Measurements from ENCODE around the gene IGSF9.
A peak's percentile ranks its signal among the peaks of the same experiment; 100 is the strongest.
"Not testable (repeated sequence)": the region's sequence is repeated elsewhere in the genome, so short reads cannot be mapped to it uniquely, and the experiment has no call there.

IGSF9 gene

DNA sequence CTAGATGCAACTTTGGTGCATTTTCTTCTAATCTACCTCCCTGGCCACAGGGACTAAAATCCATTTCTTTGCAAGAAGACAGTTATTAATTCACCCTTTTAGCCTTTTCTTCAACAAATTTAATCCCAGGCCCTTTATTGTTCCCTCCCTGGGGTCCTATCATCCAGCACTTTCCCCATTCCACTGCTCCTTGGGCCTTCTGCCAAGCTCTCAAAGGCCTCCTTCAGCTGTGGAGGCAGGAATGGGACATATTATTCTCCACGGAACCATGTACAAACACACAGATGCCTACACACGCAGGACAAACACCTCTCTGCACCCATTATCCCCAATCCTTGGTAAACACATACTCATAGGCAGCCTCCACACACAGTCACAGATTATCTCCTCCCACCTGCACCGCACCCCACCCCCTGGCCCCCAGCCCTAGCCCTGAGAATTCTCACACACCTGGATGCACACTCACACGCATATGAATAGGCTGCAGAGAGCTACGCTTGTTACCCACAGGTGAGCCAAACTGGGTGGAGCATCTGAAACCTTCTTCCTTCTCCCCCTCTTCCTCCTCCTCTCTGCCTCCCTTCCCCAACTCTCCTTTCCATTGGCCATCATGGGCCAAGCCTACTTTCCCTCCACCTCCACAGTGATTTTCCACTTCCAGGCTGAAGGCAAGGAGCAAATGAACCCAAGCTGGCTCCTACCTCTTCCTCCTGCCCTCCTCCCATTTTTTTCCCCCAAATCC is 31.8 kb downstream of the IGSF9 start:
- peaks cover 43% of the 10 kb centered on the region for H3K4me1 ChIP-seq (ENCODE audit: control insufficient read depth, low read depth, low read length)
- no peak overlapping the region for H3K4me3 ChIP-seq (ENCODE audit: low read length)
- H3K9me3 ChIP-seq (ENCODE audit: control insufficient read depth, low read depth, low read length), result no peaks in the 10 kb centered on the region
- no peaks in the 10 kb centered on the region for H3K36me3 ChIP-seq (ENCODE audit: control insufficient read depth, low read depth, low read length)
- peak overlapping the region; percentile 51 for H3K27ac ChIP-seq (ENCODE audit: low read length)
- H3K9ac ChIP-seq (ENCODE audit: low read length), result no peak overlapping the region
- no peaks in the 10 kb centered on the region for H3K27me3 ChIP-seq (ENCODE audit: control insufficient read depth, insufficient read depth, low read length)

DNA sequence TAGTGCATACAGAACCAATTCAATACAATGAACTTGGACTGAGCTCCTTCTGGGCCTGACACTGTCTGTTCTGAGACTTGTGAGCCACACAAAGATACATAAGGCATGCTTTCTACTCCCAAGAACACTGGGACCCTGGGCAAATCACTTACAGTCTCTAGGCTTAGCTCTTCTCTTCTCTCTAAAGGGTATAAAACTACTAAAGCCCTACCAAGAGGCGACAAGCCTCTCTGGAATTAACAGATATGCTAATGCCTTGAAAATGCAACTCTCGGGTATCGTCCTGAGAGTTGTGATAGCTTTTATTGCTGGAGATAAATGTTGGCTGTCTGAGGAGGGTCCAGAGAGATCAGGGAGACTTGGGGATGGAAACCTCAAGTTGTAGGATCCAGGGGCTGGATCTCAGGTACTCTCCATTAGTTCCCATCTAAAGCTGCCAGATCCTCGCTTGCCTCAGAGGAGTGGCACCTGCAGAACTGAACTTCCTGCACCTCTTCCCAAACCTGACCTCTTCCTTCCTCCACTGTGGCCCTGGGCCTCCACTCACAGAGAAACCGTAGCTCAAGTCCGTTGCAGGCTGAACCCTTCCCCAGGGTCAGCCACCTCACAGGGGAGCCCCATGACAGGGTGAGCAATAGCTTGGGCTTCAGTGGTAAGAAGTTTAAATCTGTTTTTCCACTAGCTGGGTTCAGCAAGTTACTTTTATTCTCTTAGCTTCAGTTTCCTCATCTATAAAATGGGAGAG is 33.9 kb downstream of the IGSF9 start:
- Histone ChIP-seq H3K36me3 (ENCODE audit: control insufficient read depth, low read depth, low read length) (no peaks in the 10 kb centered on the region), H3K27ac (ENCODE audit: low read length) (no peak overlapping the region), H3K27me3 (ENCODE audit: control insufficient read depth, insufficient read depth, low read length) (no peaks in the 10 kb centered on the region), H3K4me1 (ENCODE audit: control insufficient read depth, low read depth, low read length) (peaks cover 43% of the 10 kb centered on the region), H3K4me3 (ENCODE audit: low read length) (no peak overlapping the region), H3K9me3 (ENCODE audit: control insufficient read depth, low read depth, low read length) (no peaks in the 10 kb centered on the region), H3K9ac (ENCODE audit: low read length) (no peak overlapping the region)

DNA sequence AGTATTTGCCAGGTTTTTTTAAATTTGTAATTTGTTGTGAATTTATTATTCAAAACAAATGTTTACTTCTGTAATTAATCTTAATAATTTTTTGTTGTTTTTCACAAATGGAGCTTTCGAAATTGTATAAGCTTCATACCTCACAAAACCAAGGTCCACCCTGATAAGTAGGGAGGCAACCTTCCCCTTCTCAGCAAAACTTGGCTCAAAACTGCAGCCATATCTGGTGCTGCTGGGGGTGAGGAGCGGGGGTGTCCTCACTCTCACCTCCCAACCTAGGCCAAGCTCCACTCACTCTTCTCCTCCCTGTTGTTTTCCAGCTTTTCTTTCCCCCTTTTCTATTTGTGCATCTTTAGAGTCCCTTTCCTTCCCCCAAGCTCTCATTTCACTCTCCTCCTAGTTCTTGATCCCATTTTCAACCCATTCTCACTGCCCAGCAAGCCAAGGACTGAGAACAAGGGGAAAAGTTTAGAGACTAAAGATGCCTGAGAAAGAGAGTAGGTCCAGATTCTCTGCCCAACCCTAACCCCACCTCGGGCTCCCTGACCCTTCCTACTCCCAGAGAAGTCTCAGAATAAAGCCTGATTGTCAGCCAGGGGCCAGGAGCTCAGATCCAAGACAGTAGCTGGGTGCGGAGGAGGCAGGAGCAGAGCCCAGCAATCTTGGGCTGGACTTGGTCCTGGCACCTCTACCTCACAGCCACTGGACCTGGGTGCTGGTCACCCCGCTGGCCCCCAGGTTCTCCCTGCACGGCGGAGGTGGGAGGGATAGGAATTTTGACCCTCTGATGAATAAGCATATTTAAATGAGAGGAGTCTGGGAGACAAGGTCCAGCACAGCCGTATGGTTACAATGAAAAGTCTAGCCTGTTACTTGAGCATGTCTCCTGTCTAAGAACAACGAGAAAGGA is 37.1 kb downstream of the IGSF9 start:
- peaks cover 16% of the 10 kb centered on the region for H3K4me1 ChIP-seq (ENCODE audit: control insufficient read depth, low read depth, low read length)

DNA sequence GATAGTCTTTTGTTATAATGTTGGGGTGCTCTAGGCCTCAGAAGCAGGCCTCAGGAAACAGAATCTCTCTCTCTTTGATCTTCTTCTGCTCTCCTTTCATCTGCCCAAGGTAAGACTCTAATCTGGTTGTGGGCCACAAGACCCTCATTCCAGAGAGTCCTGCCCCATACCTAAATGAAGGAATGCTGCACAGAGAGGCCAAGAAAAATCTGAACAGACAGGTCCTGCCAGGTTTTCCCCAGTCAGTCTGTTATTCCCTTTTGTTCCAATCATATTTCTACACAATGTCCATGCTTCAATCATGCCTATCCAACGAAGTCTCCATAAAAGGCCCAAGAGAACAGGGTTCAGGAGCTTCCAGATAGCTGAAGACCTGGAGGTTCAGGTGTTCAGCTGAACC is 38.5 kb downstream of the IGSF9 start:
- peaks cover 14% of the 10 kb centered on the region for H3K4me1 ChIP-seq (ENCODE audit: control insufficient read depth, low read depth, low read length)
- H3K36me3 ChIP-seq (ENCODE audit: control insufficient read depth, low read depth, low read length), result no peaks in the 10 kb centered on the region
- no peak overlapping the region for H3K4me3 ChIP-seq (ENCODE audit: low read length)
- no peaks in the 10 kb centered on the region for H3K9me3 ChIP-seq (ENCODE audit: control insufficient read depth, low read depth, low read length)
- no peak overlapping the region for H3K9ac ChIP-seq (ENCODE audit: low read length)
- H3K27me3 ChIP-seq (ENCODE audit: control insufficient read depth, insufficient read depth, low read length), result no peaks in the 10 kb centered on the region
- H3K27ac ChIP-seq (ENCODE audit: low read length), result no peak overlapping the region

More for the DNA sequence above, 37.1 kb downstream of the IGSF9 start:
- Histone ChIP-seq H3K9ac (ENCODE audit: low read length) (no peak overlapping the region), H3K36me3 (ENCODE audit: control insufficient read depth, low read depth, low read length) (no peaks in the 10 kb centered on the region), H3K27ac (ENCODE audit: low read length) (no peak overlapping the region), H3K9me3 (ENCODE audit: control insufficient read depth, low read depth, low read length) (no peaks in the 10 kb centered on the region), H3K27me3 (ENCODE audit: control insufficient read depth, insufficient read depth, low read length) (no peaks in the 10 kb centered on the region), H3K4me3 (ENCODE audit: low read length) (no peak overlapping the region)

DNA sequence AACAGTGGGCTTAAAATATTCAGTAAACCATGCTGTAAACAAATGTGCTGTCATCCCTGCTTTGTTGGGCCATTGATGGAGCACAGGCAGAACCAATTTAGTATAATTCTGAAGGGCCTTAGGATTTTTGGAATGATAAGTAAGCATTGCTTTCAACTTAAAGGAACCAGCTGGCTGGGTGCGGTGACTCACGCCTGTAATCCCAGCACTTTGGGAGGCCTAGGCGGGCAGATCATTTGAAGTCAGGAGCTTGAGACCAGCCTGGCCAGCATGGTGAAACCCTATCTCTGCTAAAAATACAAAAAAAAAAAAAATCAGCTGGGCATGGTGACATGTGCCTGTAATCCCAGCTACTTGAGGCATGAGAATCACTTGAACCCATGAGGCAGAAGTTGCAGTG is 41.4 kb downstream of the IGSF9 start:
- H3K9me3 ChIP-seq (ENCODE audit: control insufficient read depth, low read depth, low read length); H3K4me1 ChIP-seq (ENCODE audit: control insufficient read depth, low read depth, low read length); H3K9ac ChIP-seq (ENCODE audit: low read length); H3K36me3 ChIP-seq (ENCODE audit: control insufficient read depth, low read depth, low read length); H3K4me3 ChIP-seq (ENCODE audit: low read length); H3K27ac ChIP-seq (ENCODE audit: low read length): not testable (repeated sequence)
- peaks cover 13% of the 10 kb centered on the region for H3K27me3 ChIP-seq (ENCODE audit: control insufficient read depth, insufficient read depth, low read length)

DNA sequence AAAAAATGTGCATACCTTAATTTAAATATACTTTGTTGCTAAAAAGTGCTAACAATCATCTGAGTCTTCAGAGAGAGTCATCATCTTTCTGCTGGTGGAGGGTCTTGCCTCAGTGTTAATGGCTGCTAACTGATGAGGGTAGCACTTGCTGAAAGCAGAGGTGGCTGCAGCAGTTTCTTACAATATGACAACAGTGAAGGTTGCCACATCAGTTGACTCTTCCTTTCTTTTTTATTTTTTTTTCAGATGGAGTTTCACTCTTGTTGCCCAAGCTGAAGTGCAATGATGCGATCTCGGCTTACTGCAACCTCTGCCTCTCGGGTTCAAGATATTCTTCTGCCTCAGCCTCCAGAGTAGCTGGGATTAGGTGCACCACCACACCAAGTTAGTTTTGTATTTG is 42.9 kb downstream of the IGSF9 start:
- Histone ChIP-seq H3K4me3 (ENCODE audit: low read length) (no peak overlapping the region), H3K36me3 (ENCODE audit: control insufficient read depth, low read depth, low read length) (no peaks in the 10 kb centered on the region), H3K9ac (ENCODE audit: low read length) (no peak overlapping the region), H3K27me3 (ENCODE audit: control insufficient read depth, insufficient read depth, low read length) (peaks cover 13% of the 10 kb centered on the region), H3K9me3 (ENCODE audit: control insufficient read depth, low read depth, low read length) (no peaks in the 10 kb centered on the region), H3K27ac (ENCODE audit: low read length) (no peak overlapping the region), H3K4me1 (ENCODE audit: control insufficient read depth, low read depth, low read length) (peaks cover 9% of the 10 kb centered on the region)

DNA sequence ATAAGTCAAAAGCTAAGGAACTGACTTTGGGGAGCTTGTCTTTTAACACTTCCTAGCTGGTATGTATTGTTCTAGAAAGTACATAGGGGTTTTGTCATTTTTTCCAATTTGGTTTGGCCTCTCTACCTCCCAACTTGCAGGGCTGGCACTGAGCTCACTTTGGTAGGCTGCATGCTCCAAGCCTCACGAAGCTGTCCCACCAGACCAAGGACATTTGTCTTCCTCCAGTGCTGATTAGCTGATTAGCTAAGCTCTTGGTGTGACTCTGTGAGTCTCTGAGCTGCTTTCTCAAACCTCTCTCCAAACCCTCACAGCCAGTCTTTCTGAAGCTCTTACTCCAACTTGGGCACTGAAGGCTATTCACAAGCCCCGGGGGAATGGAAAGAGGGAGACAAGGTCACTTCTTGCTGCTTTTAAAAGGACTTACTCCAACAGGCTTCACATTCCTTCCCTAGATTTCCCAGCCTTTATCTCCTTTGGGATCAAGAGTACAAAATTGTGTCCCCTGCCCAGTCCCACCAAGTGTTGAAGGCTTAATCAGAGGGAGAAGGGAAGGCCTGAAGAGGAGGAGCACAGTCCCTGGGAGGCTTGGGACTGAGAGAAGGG is 44.6 kb downstream of the IGSF9 start:
- peak overlapping the region; percentile 61 for H3K4me3 ChIP-seq (ENCODE audit: low read length)
- H3K27ac ChIP-seq (ENCODE audit: low read length), result no peak overlapping the region
- H3K36me3 ChIP-seq (ENCODE audit: control insufficient read depth, low read depth, low read length), result no peaks in the 10 kb centered on the region
- peaks cover 9% of the 10 kb centered on the region for H3K4me1 ChIP-seq (ENCODE audit: control insufficient read depth, low read depth, low read length)
- H3K9ac ChIP-seq (ENCODE audit: low read length), result peak overlapping the region; percentile 42
- peaks cover 13% of the 10 kb centered on the region for H3K27me3 ChIP-seq (ENCODE audit: control insufficient read depth, insufficient read depth, low read length)
- no peaks in the 10 kb centered on the region for H3K9me3 ChIP-seq (ENCODE audit: control insufficient read depth, low read depth, low read length)

DNA sequence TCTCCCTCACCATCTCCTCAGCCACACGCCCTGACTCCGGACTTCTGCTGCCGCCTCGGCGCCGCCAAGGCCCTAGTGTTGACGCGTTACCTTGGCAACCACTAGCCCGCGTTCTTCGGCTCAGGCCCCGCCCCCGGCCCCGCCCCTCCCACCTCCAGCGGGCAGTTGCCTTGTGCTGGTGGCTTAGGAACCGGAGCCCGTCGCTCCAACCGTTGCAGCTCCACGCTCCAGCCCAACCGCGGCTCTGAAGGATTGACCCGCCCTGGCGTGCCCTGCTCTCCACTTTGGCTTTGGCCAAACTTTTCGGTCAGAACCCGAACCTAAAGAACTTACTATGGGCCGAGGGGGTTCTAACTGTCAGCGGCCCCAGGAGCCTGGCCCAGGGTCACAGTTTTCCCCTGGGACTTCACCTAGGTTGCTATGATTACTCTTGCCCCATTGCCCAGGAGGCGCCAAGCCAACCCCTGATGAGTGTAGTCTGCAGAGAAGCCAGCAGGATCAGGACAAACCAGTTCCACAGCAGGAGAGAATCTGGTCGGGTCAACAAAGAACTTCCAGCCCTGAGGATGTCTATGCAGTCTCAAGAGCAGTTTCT is 45.2 kb downstream of the IGSF9 start, which contains the start of gene CFAP45:
CFAP45 (minus strand) TSS at position 80 of the 595 bp plus-strand sequence; CDS start at position 13, 67 bp downstream.
- H3K27me3 ChIP-seq (ENCODE audit: control insufficient read depth, insufficient read depth, low read length), result peaks cover 13% of the 10 kb centered on the region
- peak within 1 kb of the TSS; percentile 61 for H3K4me3 ChIP-seq (ENCODE audit: low read length)
- peaks cover 9% of the 10 kb centered on the region for H3K4me1 ChIP-seq (ENCODE audit: control insufficient read depth, low read depth, low read length)
- no peak within 1 kb of the TSS for H3K27ac ChIP-seq (ENCODE audit: low read length)
- no peaks in the 10 kb centered on the region for H3K36me3 ChIP-seq (ENCODE audit: control insufficient read depth, low read depth, low read length)
- H3K9me3 ChIP-seq (ENCODE audit: control insufficient read depth, low read depth, low read length), result no peaks in the 10 kb centered on the region
- H3K9ac ChIP-seq (ENCODE audit: low read length), result peak within 1 kb of the TSS; percentile 48

DNA sequence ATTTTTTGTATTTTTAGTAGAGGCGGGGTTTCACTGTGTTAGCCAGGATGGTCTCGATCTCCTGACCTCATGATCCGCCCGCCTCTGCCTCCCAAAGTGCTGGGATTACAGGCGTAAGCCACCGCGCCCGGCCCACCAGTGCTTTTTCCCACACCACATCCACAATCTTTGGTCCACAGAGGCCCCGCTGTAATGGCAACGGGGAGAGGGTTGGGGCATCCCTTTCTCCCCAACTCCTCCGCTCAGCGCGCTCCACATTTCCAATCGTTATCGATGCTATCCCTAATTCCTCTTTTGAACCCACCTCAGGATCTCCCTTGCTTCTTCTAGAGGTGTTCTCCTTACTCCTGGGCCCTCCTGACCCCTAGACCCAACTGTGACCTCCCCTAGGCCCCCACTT is 45.8 kb downstream of the IGSF9 start:
- H3K4me3 ChIP-seq (ENCODE audit: low read length); H3K36me3 ChIP-seq (ENCODE audit: control insufficient read depth, low read depth, low read length); H3K4me1 ChIP-seq (ENCODE audit: control insufficient read depth, low read depth, low read length); H3K27ac ChIP-seq (ENCODE audit: low read length); H3K9me3 ChIP-seq (ENCODE audit: control insufficient read depth, low read depth, low read length): not testable (repeated sequence)
- peaks cover 13% of the 10 kb centered on the region for H3K27me3 ChIP-seq (ENCODE audit: control insufficient read depth, insufficient read depth, low read length)
- H3K9ac ChIP-seq (ENCODE audit: low read length), result peak overlapping the region; percentile 48

DNA sequence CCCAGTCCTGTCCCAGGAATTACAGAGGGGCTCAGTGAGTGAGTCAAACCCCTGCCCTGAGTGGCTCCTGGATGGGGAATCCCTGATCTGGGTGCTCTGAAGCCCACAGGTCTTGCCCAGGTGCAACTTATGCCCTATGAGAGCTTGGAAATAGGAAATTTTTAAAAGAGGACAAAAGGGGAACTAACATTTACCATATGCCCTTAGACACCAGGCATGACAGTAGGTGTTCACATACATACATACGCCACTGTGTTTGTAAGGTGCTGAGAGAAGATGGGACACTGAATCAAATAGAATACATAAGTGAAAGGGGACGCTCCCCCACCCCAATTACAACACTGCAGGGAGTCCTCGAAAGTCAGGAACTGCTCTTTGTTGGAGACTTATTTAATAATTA is 46.9 kb downstream of the IGSF9 start:
- no peaks in the 10 kb centered on the region for H3K36me3 ChIP-seq (ENCODE audit: control insufficient read depth, low read depth, low read length)
- no peak overlapping the region for H3K27ac ChIP-seq (ENCODE audit: low read length)
- H3K4me1 ChIP-seq (ENCODE audit: control insufficient read depth, low read depth, low read length), result peaks cover 9% of the 10 kb centered on the region
- peaks cover 13% of the 10 kb centered on the region for H3K27me3 ChIP-seq (ENCODE audit: control insufficient read depth, insufficient read depth, low read length)
- H3K4me3 ChIP-seq (ENCODE audit: low read length), result no peak overlapping the region
- no peaks in the 10 kb centered on the region for H3K9me3 ChIP-seq (ENCODE audit: control insufficient read depth, low read depth, low read length)
- H3K9ac ChIP-seq (ENCODE audit: low read length), result no peak overlapping the region

DNA sequence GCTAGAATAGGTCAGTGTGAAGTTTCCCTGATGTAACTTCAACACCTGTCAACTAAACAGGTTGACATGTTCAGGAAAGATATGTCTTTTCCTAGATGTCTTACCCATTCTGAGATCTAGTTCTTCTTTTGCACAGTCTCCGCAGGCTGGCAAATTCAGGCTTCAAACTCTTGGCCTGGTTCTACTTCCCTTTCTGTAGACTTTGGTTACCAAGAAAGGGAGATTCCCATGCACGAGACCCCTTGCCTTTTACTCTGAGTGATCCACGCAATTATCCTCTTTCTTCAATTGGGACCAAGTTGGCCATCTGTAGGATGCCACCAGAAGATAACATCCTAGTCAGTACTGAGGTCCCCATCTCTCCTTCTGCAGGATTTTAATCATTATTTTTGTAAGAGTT is 47.5 kb downstream of the IGSF9 start:
- Histone ChIP-seq H3K4me3 (ENCODE audit: low read length) (no peak overlapping the region), H3K9ac (ENCODE audit: low read length) (no peak overlapping the region), H3K27me3 (ENCODE audit: control insufficient read depth, insufficient read depth, low read length) (peaks cover 13% of the 10 kb centered on the region), H3K4me1 (ENCODE audit: control insufficient read depth, low read depth, low read length) (peaks cover 9% of the 10 kb centered on the region), H3K27ac (ENCODE audit: low read length) (no peak overlapping the region), H3K36me3 (ENCODE audit: control insufficient read depth, low read depth, low read length) (no peaks in the 10 kb centered on the region), H3K9me3 (ENCODE audit: control insufficient read depth, low read depth, low read length) (no peaks in the 10 kb centered on the region)

Data from iPS-18a (cell line).